HUES6 (cell line): ENCODE results near the gene AATF.

Experiments
- H3K27ac ChIP-seq: 2 replicates; pipeline ENCODE4 v1.7.0; 2013; ENCODE audit warnings: low read depth, mild to moderate bottlenecking, low read length, inconsistent platforms
- H3K27me3 ChIP-seq: 2 replicates; pipeline ENCODE4 v1.6.1; 2013; ENCODE audit warnings: low read length; ENCODE audit not compliant: control insufficient read depth, insufficient read depth
- H3K36me3 ChIP-seq: 2 replicates; pipeline ENCODE4 v1.6.1; 2013; ENCODE audit warnings: low read length; ENCODE audit not compliant: control insufficient read depth, insufficient read depth
- H3K4me1 ChIP-seq: 2 replicates; pipeline ENCODE4 v1.6.1; 2013; ENCODE audit warnings: low read length; ENCODE audit not compliant: control insufficient read depth, insufficient read depth
- H3K4me3 ChIP-seq: 2 replicates; pipeline ENCODE4 v1.5.1; 2013; ENCODE audit warnings: low read depth, low read length
- H3K9ac ChIP-seq: one replicate; pipeline ENCODE4 v1.6.1; 2013; ENCODE audit warnings: mild to moderate bottlenecking, low read length
- H3K9me3 ChIP-seq: 2 replicates; pipeline ENCODE4 v1.6.1; 2013; ENCODE audit warnings: low read depth, low read length; ENCODE audit not compliant: control insufficient read depth, insufficient read depth

AATF gene

DNA sequence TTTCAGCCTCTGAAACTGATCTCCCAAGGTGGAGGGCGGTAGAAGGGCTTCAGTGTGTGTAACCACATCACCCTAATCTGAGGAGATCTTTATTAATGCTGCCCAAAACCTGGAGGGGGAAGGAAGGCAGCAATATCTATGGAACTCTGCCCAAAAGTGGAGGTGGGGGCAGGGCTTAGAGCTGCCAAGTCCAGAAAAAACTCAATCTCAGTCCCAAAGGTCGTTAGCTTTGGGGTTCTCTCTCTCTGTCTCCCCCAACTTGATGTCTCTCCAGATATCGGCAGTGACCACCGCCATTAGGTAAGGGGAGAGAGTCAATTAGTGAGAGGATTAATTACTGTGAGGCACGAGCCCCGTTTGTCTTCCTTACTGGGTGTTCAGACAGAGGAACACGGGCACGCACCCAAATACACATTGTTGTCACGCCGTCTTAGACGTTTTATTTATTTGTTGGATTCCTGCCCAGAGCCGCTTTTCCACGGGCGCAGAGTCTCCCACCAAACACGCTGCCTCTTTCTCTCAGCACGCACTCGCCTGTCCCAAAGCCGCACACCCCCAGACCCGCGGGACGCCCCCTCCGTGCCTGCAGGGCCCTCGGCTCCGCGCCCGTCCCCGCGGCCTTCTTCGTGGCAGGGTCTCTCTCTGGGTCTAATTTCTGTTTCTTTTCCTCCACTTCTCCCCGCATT, 16.9 kb upstream of the AATF start:
- H3K4me3 ChIP-seq, result peak overlapping the region; percentile 34; the same call in 1 of the 2 replicates
- no peaks in the 10 kb centered on the region for H3K36me3 ChIP-seq
- H3K9me3 ChIP-seq, result no peaks in the 10 kb centered on the region
- H3K9ac ChIP-seq, result peak overlapping the region; percentile 8
- H3K27ac ChIP-seq, result no peak overlapping the region
- peaks cover 97% of the 10 kb centered on the region for H3K27me3 ChIP-seq
- peaks cover 73% of the 10 kb centered on the region for H3K4me1 ChIP-seq

DNA sequence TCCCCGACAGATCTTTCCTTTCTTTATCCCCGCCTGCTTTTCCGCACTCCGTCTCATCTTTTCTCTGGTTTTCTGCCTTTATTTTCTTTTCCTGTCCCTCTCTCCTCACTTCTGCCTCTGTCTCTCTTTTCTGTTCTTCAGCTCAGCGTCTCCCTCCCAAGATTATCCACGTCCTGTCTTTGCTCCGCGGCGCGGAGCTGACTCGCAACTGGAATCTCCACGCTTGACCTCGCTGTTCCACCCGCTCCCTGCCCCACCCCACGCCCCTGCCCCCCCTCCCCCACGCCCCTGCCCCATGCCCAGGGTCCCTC, 16.4 kb upstream of the AATF start:
- peak overlapping the region; percentile 34; the same call in 1 of the 2 replicates for H3K4me3 ChIP-seq
- no peak overlapping the region for H3K27ac ChIP-seq
- H3K9ac ChIP-seq, result peak overlapping the region; percentile 8
- H3K4me1 ChIP-seq, result peaks cover 75% of the 10 kb centered on the region
- H3K9me3 ChIP-seq, result no peaks in the 10 kb centered on the region
- no peaks in the 10 kb centered on the region for H3K36me3 ChIP-seq
- peaks cover 100% of the 10 kb centered on the region for H3K27me3 ChIP-seq

- Histone ChIP-seq H3K36me3 (no peaks in the 10 kb centered on the region), H3K4me3 (peak overlapping the region; percentile 67), H3K4me1 (peaks cover 72% of the 10 kb centered on the region), H3K27me3 (peaks cover 100% of the 10 kb centered on the region), H3K9me3 (no peaks in the 10 kb centered on the region), H3K9ac (no peak overlapping the region), H3K27ac (no peak overlapping the region)
Measured at GRCh38 chr17:36932694-36933511, 15.9 kb upstream of the AATF start.

DNA sequence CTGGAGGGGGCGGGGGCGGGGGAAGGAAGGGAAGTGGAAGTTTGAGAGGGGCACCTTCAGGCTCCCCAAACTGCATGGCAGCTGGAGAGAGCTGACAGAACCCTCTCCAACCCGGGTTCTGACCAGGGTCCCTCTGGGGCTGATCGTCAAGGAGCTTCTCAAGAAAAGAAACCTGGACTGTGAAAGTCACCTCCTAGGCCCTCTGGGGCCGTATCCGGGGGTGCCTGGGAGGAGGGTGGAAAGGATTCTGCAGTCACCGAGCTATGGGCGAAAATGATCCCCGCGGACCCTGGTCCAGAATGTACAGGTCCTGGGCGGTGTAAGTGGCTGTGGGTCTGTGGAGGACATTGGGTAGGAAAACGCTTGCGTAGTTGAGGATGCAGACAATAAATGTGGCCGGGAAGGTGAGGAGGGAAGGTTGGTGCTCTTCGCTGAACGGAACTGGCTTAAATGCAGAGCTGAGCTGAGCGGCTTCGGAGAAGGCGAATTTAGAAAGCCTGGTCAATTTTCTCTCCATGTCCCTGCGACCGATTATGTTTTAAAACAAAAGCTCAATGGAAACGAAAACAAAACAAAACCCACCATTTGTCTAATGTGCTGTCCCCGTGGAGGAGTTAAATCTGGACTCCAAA, 15.1 kb upstream of the AATF start:
- Histone ChIP-seq H3K4me3 (peak overlapping the region; percentile 67), H3K36me3 (no peaks in the 10 kb centered on the region), H3K4me1 (peaks cover 71% of the 10 kb centered on the region), H3K9ac (no peak overlapping the region), H3K27me3 (peaks cover 100% of the 10 kb centered on the region), H3K27ac (no peak overlapping the region), H3K9me3 (no peaks in the 10 kb centered on the region)

GRCh38 chr17:36934144-36934691, 14.5 kb upstream of the AATF start:
- H3K27me3 ChIP-seq, result peaks cover 100% of the 10 kb centered on the region
- H3K4me1 ChIP-seq, result peaks cover 71% of the 10 kb centered on the region
- H3K27ac ChIP-seq, result no peak overlapping the region
- H3K4me3 ChIP-seq, result peak overlapping the region; percentile 67
- H3K9me3 ChIP-seq, result no peaks in the 10 kb centered on the region
- H3K9ac ChIP-seq, result peak overlapping the region; percentile 18
- no peaks in the 10 kb centered on the region for H3K36me3 ChIP-seq

DNA sequence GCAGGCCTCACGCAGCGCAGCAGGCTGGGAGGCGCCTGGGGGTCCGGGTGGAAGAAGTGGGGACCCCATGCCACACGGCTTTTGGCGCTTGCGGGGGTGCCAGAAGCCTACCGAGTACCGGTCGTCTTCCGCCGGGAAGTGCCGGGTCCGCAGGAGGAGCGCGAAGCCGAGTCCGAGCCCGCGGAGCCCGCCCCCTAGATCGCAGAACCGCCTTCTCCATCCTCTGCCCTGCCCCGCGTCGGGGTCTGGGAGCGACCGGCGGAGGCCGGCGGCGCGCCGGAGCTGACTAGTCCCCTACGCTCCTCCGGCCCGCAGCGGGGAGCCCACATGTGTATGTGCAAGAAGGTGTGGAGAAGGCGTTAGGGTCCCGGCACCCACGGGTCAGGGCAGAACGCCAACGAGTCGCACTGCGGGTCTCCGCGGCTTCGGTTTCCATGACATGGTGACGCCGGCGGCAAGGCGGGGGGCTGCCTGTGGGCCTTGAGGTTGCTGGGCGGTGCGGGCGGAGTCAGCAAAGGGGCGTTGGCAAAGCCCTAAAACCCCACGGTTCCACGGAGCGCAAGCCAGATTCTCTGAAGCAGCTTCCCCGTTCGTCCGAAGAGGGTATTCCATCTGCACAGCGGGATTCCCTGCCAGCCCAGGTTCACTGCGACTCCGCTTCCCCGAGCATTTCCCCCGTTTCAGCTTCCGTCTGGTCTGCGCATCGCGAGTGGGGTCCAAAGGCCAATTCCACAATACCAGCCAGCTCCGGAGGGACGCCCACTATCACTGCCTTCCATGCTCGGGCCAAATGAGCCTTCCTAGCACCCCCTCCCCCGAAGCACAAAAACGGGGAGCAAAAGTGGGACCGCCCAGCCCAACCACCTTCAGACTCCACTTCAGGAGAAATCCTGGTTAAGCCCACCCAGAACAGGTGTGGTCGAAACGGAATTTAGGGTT, 13.8 kb upstream of the AATF start:
- Histone ChIP-seq H3K27me3 (peaks cover 100% of the 10 kb centered on the region), H3K27ac (no peak overlapping the region), H3K9ac (peak overlapping the region; percentile 18), H3K36me3 (no peaks in the 10 kb centered on the region), H3K4me3 (peak overlapping the region; percentile 67), H3K9me3 (no peaks in the 10 kb centered on the region), H3K4me1 (peaks cover 71% of the 10 kb centered on the region)

GRCh38 chr17:36935671-36936454, 12.9 kb upstream of the AATF start:
- Histone ChIP-seq H3K9ac (peak overlapping the region; percentile 47), H3K27ac (no peak overlapping the region), H3K9me3 (no peaks in the 10 kb centered on the region), H3K4me1 (peaks cover 74% of the 10 kb centered on the region), H3K4me3 (peak overlapping the region; percentile 67), H3K27me3 (peaks cover 100% of the 10 kb centered on the region), H3K36me3 (no peaks in the 10 kb centered on the region)

DNA sequence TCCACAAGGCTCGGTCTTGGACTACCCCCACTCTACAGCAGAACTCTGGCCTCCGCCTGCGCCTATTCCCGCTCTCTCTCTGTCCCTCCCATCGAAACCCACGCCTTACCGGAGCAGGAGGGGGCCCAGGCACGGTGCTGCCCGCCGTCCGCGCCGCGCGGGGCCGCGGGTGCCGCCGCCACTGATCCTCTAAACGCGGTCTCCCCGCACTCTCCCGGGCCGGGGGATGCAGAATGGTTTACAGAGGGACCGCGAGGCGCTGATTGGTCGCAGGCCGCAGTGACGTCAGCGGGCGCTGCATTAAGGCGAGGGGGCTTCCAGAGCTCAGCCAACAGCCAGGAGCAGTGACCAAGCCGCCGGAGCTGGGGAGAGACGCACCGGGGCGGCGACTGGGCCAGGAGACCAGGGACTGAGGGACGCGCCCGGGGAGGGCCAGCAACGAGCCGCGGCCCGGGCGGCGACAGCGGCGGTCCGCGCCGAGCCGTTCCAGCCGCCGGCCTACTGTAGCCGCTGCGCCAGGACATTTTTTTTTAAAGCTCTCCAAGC, 12.2 kb upstream of the AATF start:
- H3K36me3 ChIP-seq, result no peaks in the 10 kb centered on the region
- peak overlapping the region; percentile 67 for H3K9ac ChIP-seq
- no peak overlapping the region for H3K27ac ChIP-seq
- H3K4me3 ChIP-seq, result peak overlapping the region; percentile 67
- H3K27me3 ChIP-seq, result peaks cover 100% of the 10 kb centered on the region
- H3K4me1 ChIP-seq, result peaks cover 73% of the 10 kb centered on the region
- no peaks in the 10 kb centered on the region for H3K9me3 ChIP-seq

DNA sequence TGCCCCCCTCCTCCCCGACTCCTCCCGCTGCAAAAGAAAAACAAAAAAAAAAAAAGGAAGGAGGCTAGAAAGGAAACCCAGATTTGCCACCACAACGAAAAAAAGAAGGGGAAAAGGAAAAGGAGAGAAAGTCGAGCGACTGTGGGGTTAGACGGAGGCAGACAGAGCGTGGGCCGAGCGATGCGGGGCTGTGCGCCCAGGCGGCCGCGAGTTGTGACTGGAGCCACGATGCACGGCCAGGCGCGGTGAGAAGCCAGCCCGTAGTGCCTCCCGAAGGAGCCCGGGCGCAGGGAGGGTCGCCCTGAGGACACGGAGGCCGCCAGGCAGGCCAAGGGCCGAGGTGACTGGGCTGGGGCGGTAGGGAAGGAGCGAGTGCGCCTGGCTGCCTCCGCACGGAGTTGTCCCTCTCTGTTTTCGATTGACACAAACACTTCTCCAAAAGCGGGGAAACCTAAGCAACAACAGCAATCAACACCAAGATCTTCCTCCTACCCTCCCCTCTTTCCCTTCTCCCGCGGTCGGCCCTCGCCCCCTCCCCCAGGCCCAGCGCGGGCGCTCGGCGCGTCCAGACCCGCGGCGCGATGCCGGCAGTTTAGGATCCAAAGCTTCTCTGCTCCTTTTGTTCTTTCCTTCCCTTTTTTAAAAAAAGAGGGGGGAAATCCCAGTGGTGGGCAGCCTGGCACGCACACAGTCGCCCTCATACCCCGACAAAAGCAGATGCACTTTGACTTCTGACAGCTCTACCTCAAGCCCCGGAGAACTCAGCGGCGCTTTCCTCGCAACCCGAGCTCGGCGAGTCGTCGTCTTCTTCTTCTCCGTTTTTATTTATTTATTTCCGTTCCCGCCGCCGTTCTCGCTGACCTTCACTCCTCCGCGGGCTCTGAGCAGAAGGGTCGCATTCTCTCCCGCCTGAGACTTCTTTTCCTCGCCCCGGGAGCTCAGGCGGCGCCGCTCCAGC, 11.5 kb upstream of the AATF start, which contains the start of gene LHX1:
Gene LHX1 (plus strand): TSS at position 475 of the 958 bp plus-strand sequence. CDS start 723 bp downstream, outside the sequence.
- Histone ChIP-seq H3K36me3 (no peaks in the 10 kb centered on the region), H3K9me3 (no peaks in the 10 kb centered on the region), H3K9ac (peak within 1 kb of the TSS; percentile 67), H3K4me3 (peak within 1 kb of the TSS; percentile 67), H3K27me3 (peaks cover 100% of the 10 kb centered on the region), H3K27ac (no peak within 1 kb of the TSS), H3K4me1 (peaks cover 71% of the 10 kb centered on the region)
